Upper lobe of left lung (tissue), 6 donors: Measurements from ENCODE around the gene EGFR. TPM values are rescaled to one million over a fixed set of nuclear protein-coding genes. Genes with fewer than 3 reads are reported as not detected.
A peak's percentile ranks its signal among the peaks of the same experiment; 100 is the strongest.

Experiments used
- ATAC-seq, 2 donors: fragments of 200-7000 bp; cut with Tn5 transposase; one replicate each; pipeline ENCODE4 v1.9.1; 2022; ENCODE audit warnings: mild to moderate bottlenecking in 2 of 2, moderate library complexity in 2 of 2; ENCODE audit not compliant: low FRiP score in 2 of 2
- DNase-seq, 2 donors: peaks; one replicate each; pipeline ENCODE4 v3.0.0-alpha.2; 2019 to 2020
- H3K27ac ChIP-seq, 4 donors: fragments of 200-600 bp; sonication (generic); one replicate each; pipeline ENCODE4 v1.5.1; 2016 to 2019
- H3K27me3 ChIP-seq, 4 donors: fragments of 200-600 bp; sonication (generic); one replicate each; pipeline ENCODE4 v1.5.1; 2017 to 2019
- H3K36me3 ChIP-seq, 4 donors: fragments of 200-600 bp; sonication (generic); one replicate each; pipeline ENCODE4 v1.5.1; 2016 to 2019
- H3K4me1 ChIP-seq, 4 donors: fragments of 200-600 bp; sonication (generic); one replicate each; pipeline ENCODE4 v1.5.1; 2018 to 2019
- H3K4me3 ChIP-seq, 4 donors: fragments of 200-600 bp; sonication (generic); one replicate each; pipeline ENCODE4 v1.5.1; 2017 to 2019; ENCODE audit warnings: mild to moderate bottlenecking in 2 of 4, moderate library complexity in 1 of 4
- H3K9me3 ChIP-seq, 4 donors: fragments of 200-600 bp; sonication (generic); one replicate each; pipeline ENCODE4 v1.5.1; 2018 to 2019
- CTCF ChIP-seq, 6 experiments: fragments of 450-650 bp in 4 of 6; fragments of 200-600 bp in 2 of 6; sonication (generic) in 2 of 6; IDR thresholded peaks; one replicate each; pipeline ENCODE4 v1.5.1; 2016 to 2019; ENCODE audit warnings: antibody characterized with exemption in 6 of 6
- EP300 ChIP-seq, 4 donors: sonication (generic); formaldehyde crosslinking; IDR thresholded peaks; one replicate each; pipeline ENCODE4 v1.5.1; 2017; ENCODE audit warnings: antibody characterized with exemption in 4 of 4, control low read depth in 2 of 4
- POLR2A ChIP-seq, 4 donors: fragments of 450-650 bp; IDR thresholded peaks; one replicate each; pipeline ENCODE4 v1.5.1; 2016 to 2017; ENCODE audit warnings: antibody characterized with exemption in 4 of 4, mild to moderate bottlenecking in 2 of 4
- POLR2AphosphoS5 ChIP-seq, 2 donors: sonication (generic); formaldehyde crosslinking; IDR thresholded peaks; one replicate each; pipeline ENCODE4 v1.5.1; 2017; ENCODE audit warnings: antibody characterized with exemption in 2 of 2
- WGBS, 2 donors: methylation state at CpG; one replicate each; pipeline ENCODE4 v1.1.5; 2017 to 2018; 5-methylcytosine and 5-hydroxymethylcytosine counted together
- total RNA-seq, 6 donors: library from RNA; depleted of rRNA in 4 of 6; stranded (reverse); fragments of >200 nt in 4 of 6; gene quantifications; one replicate each; pipeline versions ENCODE4 v1.1.0 to v1.2.1, GENCODE V29; 2016 to 2021
- donor health status: DM: no; HTN: no; CAD: no; lungs with moderate emphysema.
- donor health status: DM: no; HTN: yes; CAD: no; lungs with severe emphysema.

EGFR gene
- total RNA-seq, 6 donors from 2014 or later = 58.7 to 110 (median 93.2) TPM

DNA sequence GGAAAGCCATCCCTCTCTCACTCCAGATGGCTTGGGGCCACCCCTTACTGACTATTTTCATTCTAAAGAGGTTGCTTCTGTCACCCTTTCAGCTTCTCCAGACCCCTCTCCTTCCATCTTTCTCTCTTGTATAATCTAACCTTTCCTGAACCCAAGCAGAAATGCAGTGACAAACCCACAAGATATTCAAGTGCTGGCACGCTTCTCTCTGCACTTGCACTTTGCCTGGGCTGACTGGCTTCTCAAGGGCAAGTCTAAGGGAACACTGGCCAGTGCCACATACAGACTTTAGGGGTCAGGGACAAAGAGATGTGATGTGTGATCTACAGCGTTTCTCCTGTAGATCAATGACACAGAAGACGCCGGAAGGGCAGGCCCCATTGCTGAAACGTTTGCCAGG lies 195.9 kb downstream of the EGFR start:
- peaks cover 9 to 15% (median 11%) of the 10 kb centered on the region in 4 donors for H3K4me1 ChIP-seq
- no peaks in the 10 kb centered on the region for H3K27me3 ChIP-seq
- DNase-seq (no peak), ATAC-seq (no peak)
- peak overlapping the region in 1 of 4 donors; percentile 81 for H3K27ac ChIP-seq
- no peaks in the 10 kb centered on the region for H3K36me3 ChIP-seq
- 66 to 74% methylated on average over 5 of the region's 5 CpGs for WGBS, 2 donors
- TF ChIP-seq POLR2AphosphoS5 (IDR thresholded peaks at IDR 0.05) (no peak), CTCF (IDR thresholded peaks at IDR 0.05) (no peak), EP300 (IDR thresholded peaks at IDR 0.05) (no peak), POLR2A (IDR thresholded peaks at IDR 0.05) (no peak)
- H3K4me3 ChIP-seq = no peak overlapping the region
- H3K9me3 ChIP-seq = no peaks in the 10 kb centered on the region

DNA sequence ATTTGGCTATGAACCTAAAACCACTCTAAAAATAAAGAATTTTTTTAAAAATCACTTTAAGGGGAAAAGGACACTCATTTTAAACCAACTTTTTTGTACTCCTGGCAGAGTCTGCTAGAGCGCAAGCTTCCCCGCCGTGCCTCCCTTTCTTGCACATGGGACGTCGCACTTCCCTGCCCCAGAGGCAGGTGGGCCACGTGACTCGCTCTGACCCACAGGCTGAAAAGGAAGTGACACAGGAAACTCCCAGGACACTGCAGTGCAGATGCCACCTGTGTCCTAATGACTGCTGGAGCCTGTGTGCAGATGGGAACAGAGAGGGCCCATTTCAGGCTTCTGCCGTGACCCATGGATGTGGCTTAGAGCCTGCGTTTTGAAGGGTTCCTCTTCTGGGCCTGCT lies 204.2 kb downstream of the EGFR start:
- Histone ChIP-seq H3K36me3 (no peaks in the 10 kb centered on the region), H3K27ac (no peak overlapping the region), H3K4me1 (no peaks in the 10 kb centered on the region), H3K4me3 (no peak overlapping the region), H3K9me3 (peaks cover 0 to 4% (median 0%) of the 10 kb centered on the region in 4 donors), H3K27me3 (no peaks in the 10 kb centered on the region)
- ATAC-seq (peak in 1 of 2 donors; percentile 21), DNase-seq (no peak)
- TF ChIP-seq POLR2AphosphoS5 (IDR thresholded peaks at IDR 0.05) (no peak), CTCF (IDR thresholded peaks at IDR 0.05) (no peak)
- WGBS, 2 donors = 80 to 87% methylated on average over 9 of the region's 9 CpGs

DNA sequence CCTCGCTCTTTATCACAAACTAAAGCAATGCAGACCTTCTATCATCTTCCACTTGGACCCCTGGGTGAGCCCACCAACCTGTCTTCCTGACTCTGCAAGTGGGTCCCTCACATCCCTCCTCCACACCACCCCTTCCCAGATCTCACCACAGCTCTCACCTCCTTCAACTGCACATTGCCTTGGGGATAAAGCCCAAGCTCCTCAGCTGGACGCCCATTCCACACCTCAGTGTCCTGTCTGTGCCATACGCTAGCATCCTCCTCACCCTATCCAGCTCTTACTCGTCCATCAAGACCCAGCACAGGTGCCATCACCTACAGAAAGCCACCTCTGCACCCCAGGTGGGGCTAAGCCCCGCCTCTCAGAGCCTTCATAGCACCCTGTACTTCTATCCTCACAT lies 205.3 kb downstream of the EGFR start:
- Histone ChIP-seq H3K4me1 (no peaks in the 10 kb centered on the region), H3K27me3 (no peaks in the 10 kb centered on the region), H3K27ac (no peak overlapping the region), H3K4me3 (no peak overlapping the region), H3K36me3 (no peaks in the 10 kb centered on the region), H3K9me3 (peaks cover 0 to 4% (median 0%) of the 10 kb centered on the region in 4 donors)
- peak in 1 of 2 donors; percentile 16 for ATAC-seq
- 85 to 88% methylated on average over 5 of the region's 5 CpGs for WGBS, 2 donors
- no peak for TF ChIP-seq EP300 (IDR thresholded peaks at IDR 0.05)
- no peak for TF ChIP-seq CTCF (IDR thresholded peaks at IDR 0.05)
- no peak for TF ChIP-seq POLR2AphosphoS5 (IDR thresholded peaks at IDR 0.05)
- TF ChIP-seq POLR2A (IDR thresholded peaks at IDR 0.05) = no peak
- DNase-seq = no peak

GRCh38 chr7:55224810-55225209 lies 206.0 kb downstream of the EGFR start:
- WGBS, 2 donors = 85 to 88% methylated on average over 2 of the region's 2 CpGs
- Histone ChIP-seq H3K27me3 (no peaks in the 10 kb centered on the region), H3K4me1 (no peaks in the 10 kb centered on the region), H3K9me3 (peaks cover 0 to 4% (median 0%) of the 10 kb centered on the region in 4 donors), H3K36me3 (no peaks in the 10 kb centered on the region), H3K4me3 (no peak overlapping the region), H3K27ac (no peak overlapping the region)
- no peak for ATAC-seq
- DNase-seq = no peak
- no peak for TF ChIP-seq POLR2AphosphoS5 (IDR thresholded peaks at IDR 0.05)
- no peak for TF ChIP-seq EP300 (IDR thresholded peaks at IDR 0.05)
- no peak for TF ChIP-seq CTCF (IDR thresholded peaks at IDR 0.05)
- TF ChIP-seq POLR2A (IDR thresholded peaks at IDR 0.05) = no peak

DNA sequence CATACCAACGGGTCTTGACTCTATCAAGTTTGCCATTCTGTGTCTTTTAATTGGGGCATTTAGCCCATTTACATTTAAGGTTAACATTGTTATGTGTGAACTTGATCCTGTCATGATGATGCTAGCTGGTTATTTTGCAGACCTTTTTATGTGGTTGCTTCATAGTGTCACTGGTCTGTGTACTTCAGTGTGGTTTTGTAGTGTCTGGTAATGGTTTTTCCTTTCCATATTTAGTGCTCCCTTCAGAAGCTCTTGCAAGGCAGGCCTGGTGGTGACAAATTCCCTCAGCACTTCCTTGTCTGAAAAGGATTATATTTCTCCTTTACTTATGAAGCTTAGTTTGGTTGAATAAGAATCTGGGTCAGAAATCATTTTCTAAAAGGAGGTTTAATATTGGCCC lies 211.2 kb downstream of the EGFR start:
- H3K9me3 ChIP-seq = peaks cover 0 to 4% (median 0%) of the 10 kb centered on the region in 4 donors
- DNase-seq (no peak), ATAC-seq (no peak)
- H3K4me3 ChIP-seq = no peak overlapping the region
- H3K27ac ChIP-seq = no peak overlapping the region
- no peaks in the 10 kb centered on the region for H3K27me3 ChIP-seq
- no peak for TF ChIP-seq EP300 (IDR thresholded peaks at IDR 0.05)
- TF ChIP-seq CTCF (IDR thresholded peaks at IDR 0.05) = no peak
- no peak for TF ChIP-seq POLR2AphosphoS5 (IDR thresholded peaks at IDR 0.05)
- TF ChIP-seq POLR2A (IDR thresholded peaks at IDR 0.05) = no peak
- 81 to 90% methylated on average over 1 of the region's 1 CpG for WGBS, 2 donors
- H3K4me1 ChIP-seq = no peaks in the 10 kb centered on the region
- H3K36me3 ChIP-seq = no peaks in the 10 kb centered on the region
